Caco-2 (cell line): ENCODE results near the gene PRR33. TPM values are rescaled to one million over a fixed set of nuclear protein-coding genes. Genes with fewer than 3 reads are reported as not detected.

Experiments used
- BruUV-seq: library from RNA; stranded (reverse); fragments of 400-500 nt; replicated peaks from 2 replicates; lab custom pipeline; 2021; lab: Mats Ljungman, UMichigan
- CTCF ChIA-PET: fragments of 300-600 bp; sonication (Branson Sonifier 250); formaldehyde crosslinking; loops from one replicate; lab custom pipeline; 2022; ENCODE audit warnings: antibody characterized with exemption; lab: Charles Lee
- POLR2A ChIA-PET: fragments of 300-600 bp; sonication (Branson Sonifier 250); formaldehyde crosslinking; loops from one replicate; lab custom pipeline; 2022; ENCODE audit warnings: antibody characterized with exemption; lab: Charles Lee
- DNase-seq, 2 experiments: peaks; one replicate each; pipeline versions ENCODE4 v3.0.0 to v3.0.0-alpha.2; 2020 to 2022
- H3K27me3 ChIP-seq: replicated peaks from 2 replicates; pipeline ENCODE4 v1.6.0; 2011; ENCODE audit warnings: low read length; ENCODE audit not compliant: control insufficient read depth, insufficient read depth
- H3K36me3 ChIP-seq: 2 replicates; pipeline ENCODE4 v1.5.1; 2011; ENCODE audit warnings: low read length; ENCODE audit not compliant: control insufficient read depth, insufficient read depth
- H3K4me1 ChIP-seq: fragments of 250-450 bp; sonication (Bioruptor Pico); 2 replicates; pipeline ENCODE4 v1.5.1; 2020; ENCODE audit warnings: mild to moderate bottlenecking
- H3K4me3 ChIP-seq: 2 replicates; pipeline ENCODE4 v1.5.1; 2011; ENCODE audit warnings: low read depth, mild to moderate bottlenecking, control low read depth, low read length
- H3K9me3 ChIP-seq: fragments of 250-450 bp; sonication (Bioruptor Pico); 2 replicates; pipeline ENCODE4 v1.5.1; 2020; ENCODE audit warnings: mild to moderate bottlenecking, moderate library complexity
- H3K27ac Mint-ChIP-seq: one replicate; pipeline ENCODE4 v1.8.0; 2022; ENCODE audit warnings: mixed read lengths; ENCODE audit not compliant: unreplicated experiment
- H3K27me3 Mint-ChIP-seq: one replicate; pipeline ENCODE4 v1.8.0; 2022; ENCODE audit warnings: mixed read lengths; ENCODE audit not compliant: insufficient read depth, unreplicated experiment
- H3K36me3 Mint-ChIP-seq: one replicate; pipeline ENCODE4 v1.8.0; 2022; ENCODE audit warnings: mild to moderate bottlenecking, mixed read lengths; ENCODE audit not compliant: insufficient read depth, unreplicated experiment
- H3K4me1 Mint-ChIP-seq: one replicate; pipeline ENCODE4 v1.8.0; 2022; ENCODE audit warnings: low read depth, mixed read lengths; ENCODE audit not compliant: unreplicated experiment
- H3K4me3 Mint-ChIP-seq: one replicate; pipeline ENCODE4 v1.8.0; 2022; ENCODE audit warnings: mild to moderate bottlenecking, moderate library complexity, mixed read lengths; ENCODE audit not compliant: unreplicated experiment
- H3K9me3 Mint-ChIP-seq: one replicate; pipeline ENCODE4 v1.8.0; 2022; ENCODE audit warnings: mixed read lengths; ENCODE audit not compliant: unreplicated experiment
- intact Hi-C: fragments of 100-400 bp; cut with micrococcal nuclease; formaldehyde crosslinking; loops from one replicate; pipeline ENCODE4 v1.10.0; 2022; ENCODE audit not compliant: unreplicated experiment
- total RNA-seq: library from RNA; stranded (reverse); gene quantifications from 2 replicates; pipeline ENCODE4 v1.2.3, GENCODE V29; 2022
- TF ChIP-seq, protein P1 (sequence below), 2 experiments: fragments of 200-600 bp in 1 of 2; IDR thresholded peaks; 1 replicate in 1 of 2; 2 replicates in 1 of 2; pipeline versions ENCODE4 v1.5.1 to v1.8.0; 2011 to 2022; ENCODE audit warnings: antibody characterized with exemption in 1 of 2, control low read depth in 1 of 2, inconsistent platforms in 1 of 2, low read depth in 1 of 2, low read length in 1 of 2, mild to moderate bottlenecking in 1 of 2, moderate library complexity in 1 of 2; ENCODE audit not compliant: insufficient read depth in 1 of 2, severe bottlenecking in 1 of 2, unreplicated experiment in 1 of 2

PRR33 gene
- total RNA-seq, 1 experiment from 2014 or later, result not detected

- ChIA-PET POLR2A (no interaction called here), CTCF (interaction anchor here (0.8 to 1.9 kb wide), 2 partner anchors 24 to 237 kb away, joined by 5 to 7 read pairs (median 5); no protein-coding TSS in a partner anchor)
- no peak overlapping the region for H3K27ac Mint-ChIP-seq
- no peaks in the 10 kb centered on the region for H3K36me3 ChIP-seq
- H3K27me3 ChIP-seq, result no peaks in the 10 kb centered on the region
- no peak overlapping the region for H3K4me3 ChIP-seq
- H3K27me3 Mint-ChIP-seq, result no peaks in the 10 kb centered on the region
- no peaks in the 10 kb centered on the region for H3K4me1 ChIP-seq
- no TSS peak for BruUV-seq
- peaks cover 6% of the 10 kb centered on the region for H3K4me1 Mint-ChIP-seq
- TF ChIP-seq, protein P1, sequence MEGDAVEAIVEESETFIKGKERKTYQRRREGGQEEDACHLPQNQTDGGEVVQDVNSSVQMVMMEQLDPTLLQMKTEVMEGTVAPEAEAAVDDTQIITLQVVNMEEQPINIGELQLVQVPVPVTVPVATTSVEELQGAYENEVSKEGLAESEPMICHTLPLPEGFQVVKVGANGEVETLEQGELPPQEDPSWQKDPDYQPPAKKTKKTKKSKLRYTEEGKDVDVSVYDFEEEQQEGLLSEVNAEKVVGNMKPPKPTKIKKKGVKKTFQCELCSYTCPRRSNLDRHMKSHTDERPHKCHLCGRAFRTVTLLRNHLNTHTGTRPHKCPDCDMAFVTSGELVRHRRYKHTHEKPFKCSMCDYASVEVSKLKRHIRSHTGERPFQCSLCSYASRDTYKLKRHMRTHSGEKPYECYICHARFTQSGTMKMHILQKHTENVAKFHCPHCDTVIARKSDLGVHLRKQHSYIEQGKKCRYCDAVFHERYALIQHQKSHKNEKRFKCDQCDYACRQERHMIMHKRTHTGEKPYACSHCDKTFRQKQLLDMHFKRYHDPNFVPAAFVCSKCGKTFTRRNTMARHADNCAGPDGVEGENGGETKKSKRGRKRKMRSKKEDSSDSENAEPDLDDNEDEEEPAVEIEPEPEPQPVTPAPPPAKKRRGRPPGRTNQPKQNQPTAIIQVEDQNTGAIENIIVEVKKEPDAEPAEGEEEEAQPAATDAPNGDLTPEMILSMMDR (IDR thresholded peaks at IDR 0.05; ENCODE audit: insufficient read depth in 1 of 2, low read depth in 1 of 2, low read length in 1 of 2, severe bottlenecking in 1 of 2, unreplicated experiment in 1 of 2), result no peak
- no peak overlapping the region for H3K4me3 Mint-ChIP-seq
- H3K9me3 ChIP-seq, result no peaks in the 10 kb centered on the region
- no peaks in the 10 kb centered on the region for H3K9me3 Mint-ChIP-seq
- peak in 1 of 2 experiments; percentile 13 for DNase-seq
- H3K36me3 Mint-ChIP-seq, result no peaks in the 10 kb centered on the region
- intact Hi-C loops, result no loop called here
Observed at GRCh38 chr11:1906611-1907423, 15.1 kb upstream of the PRR33 start.

DNA sequence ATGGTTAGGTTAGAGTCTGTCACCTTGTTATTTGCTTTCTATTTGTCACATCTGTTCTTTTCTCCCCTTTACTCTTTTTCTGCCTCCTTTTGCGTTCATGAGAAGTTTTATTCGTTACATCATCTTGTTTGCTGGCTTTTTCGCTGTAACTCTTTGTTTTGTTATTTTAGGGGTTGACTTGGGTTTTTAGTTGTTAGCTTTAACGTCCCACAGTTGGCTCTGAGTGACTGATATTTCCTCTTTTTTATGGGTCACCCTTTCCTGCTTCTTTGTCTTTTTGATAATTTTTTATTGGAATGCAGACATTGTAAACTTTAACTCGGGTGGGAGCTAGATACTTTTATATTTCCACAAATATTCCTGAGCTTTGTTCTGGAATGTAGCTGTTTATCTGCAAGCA, 14.5 kb upstream of the PRR33 start:
- CTCF ChIA-PET, result interaction anchor here (0.8 to 1.8 kb wide), 2 partner anchors 24 to 237 kb away, joined by 5 to 7 read pairs; no protein-coding TSS in a partner anchor
- H3K27me3 ChIP-seq, result no peaks in the 10 kb centered on the region
- H3K27ac Mint-ChIP-seq, result no peak overlapping the region

DNA sequence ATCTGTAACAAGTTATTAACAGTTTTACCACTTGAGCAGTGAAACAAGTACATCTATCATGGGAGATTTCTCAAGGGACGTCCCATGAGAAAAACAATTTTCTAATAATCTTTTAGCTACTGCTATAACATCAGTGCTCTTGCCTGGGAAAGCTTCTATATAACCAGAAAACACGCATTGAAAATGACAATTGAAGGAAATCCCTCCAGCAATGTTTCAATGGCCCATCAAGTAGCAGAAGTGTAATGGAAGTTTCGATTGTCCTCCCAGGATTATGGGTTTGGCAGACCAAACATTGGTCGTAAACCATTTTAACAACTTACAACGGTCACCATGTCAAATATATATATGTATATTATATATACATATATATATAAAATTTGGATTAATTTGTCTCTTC, 8.0 kb upstream of the PRR33 start:
- no TSS peak for BruUV-seq
- Histone ChIP-seq H3K9me3 (no peaks in the 10 kb centered on the region), H3K36me3 (no peaks in the 10 kb centered on the region), H3K27me3 (no peaks in the 10 kb centered on the region), H3K4me3 (no peak overlapping the region), H3K4me1 (no peaks in the 10 kb centered on the region)
- Mint-ChIP-seq H3K4me3 (no peak overlapping the region), H3K27me3 (no peaks in the 10 kb centered on the region), H3K36me3 (no peaks in the 10 kb centered on the region), H3K9me3 (no peaks in the 10 kb centered on the region), H3K27ac (no peak overlapping the region), H3K4me1 (no peaks in the 10 kb centered on the region)
- ChIA-PET CTCF (no interaction called here), POLR2A (no interaction called here)
- TF ChIP-seq, protein P1 (IDR thresholded peaks at IDR 0.05; ENCODE audit: insufficient read depth in 1 of 2, low read depth in 1 of 2, low read length in 1 of 2, severe bottlenecking in 1 of 2, unreplicated experiment in 1 of 2), result no peak
- intact Hi-C loops, result no loop called here
- DNase-seq, result no peak

More for the DNA sequence above, 14.5 kb upstream of the PRR33 start:
- Histone ChIP-seq H3K4me3 (no peak overlapping the region), H3K4me1 (no peaks in the 10 kb centered on the region), H3K9me3 (no peaks in the 10 kb centered on the region), H3K36me3 (no peaks in the 10 kb centered on the region)
- H3K9me3 Mint-ChIP-seq, result no peaks in the 10 kb centered on the region
- no peak for DNase-seq
- peaks cover 6% of the 10 kb centered on the region for H3K4me1 Mint-ChIP-seq
- H3K27me3 Mint-ChIP-seq, result no peaks in the 10 kb centered on the region
- intact Hi-C loops, result no loop called here
- no peak overlapping the region for H3K4me3 Mint-ChIP-seq
- POLR2A ChIA-PET, result no interaction called here
- TF ChIP-seq, protein P1 (IDR thresholded peaks at IDR 0.05; ENCODE audit: insufficient read depth in 1 of 2, low read depth in 1 of 2, low read length in 1 of 2, severe bottlenecking in 1 of 2, unreplicated experiment in 1 of 2), result no peak
- no peaks in the 10 kb centered on the region for H3K36me3 Mint-ChIP-seq
- BruUV-seq, result no TSS peak
